IMR-90 (cell line): ENCODE measurements around the gene CFAP161. TPM values are rescaled to one million over a fixed set of nuclear protein-coding genes. Genes with fewer than 3 reads are reported as not detected.
A peak's percentile ranks its signal among the peaks of the same experiment; 100 is the strongest.

Experiments used
- ATAC-seq: fragments of 200-7000 bp; cut with Tn5 transposase; 2 replicates; pipeline ENCODE4 v1.9.1; 2020; ENCODE audit warnings: low read depth, mild to moderate bottlenecking, moderate library complexity
- BruUV-seq: library from RNA; stranded (reverse); fragments of 400-500 nt; replicated peaks from 2 replicates; lab custom pipeline; 2021; lab: Mats Ljungman, UMichigan
- CTCF ChIA-PET: fragments of 300-600 bp; formaldehyde crosslinking; extraction: SDS; loops from one replicate; lab custom pipeline; 2021; ENCODE audit warnings: antibody characterized with exemption; lab: Yijun Ruan, JAX
- POLR2A ChIA-PET: fragments of 300-600 bp; sonication (Branson Sonifier 250); formaldehyde crosslinking; loops from one replicate; lab custom pipeline; 2022; ENCODE audit warnings: antibody characterized with exemption; ENCODE audit not compliant: unreplicated experiment; lab: Charles Lee
- DNase-seq: peaks from one replicate; pipeline ENCODE4 v3.0.0; 2013
- H2AFZ ChIP-seq: replicated peaks from 2 replicates; pipeline ENCODE3; 2013; ENCODE audit warnings: low read length, mild to moderate bottlenecking; ENCODE audit not compliant: poor library complexity
- H2AK5ac ChIP-seq: 2 replicates; pipeline ENCODE4 v1.6.1; 2013; ENCODE audit warnings: low read depth, low read length, inconsistent platforms
- H2AK9ac ChIP-seq: replicated peaks from 2 replicates; pipeline ENCODE3; 2013; ENCODE audit warnings: mild to moderate bottlenecking, low read depth, low read length, moderate library complexity; ENCODE audit not compliant: poor library complexity
- H2BK120ac ChIP-seq: 2 replicates; pipeline ENCODE4 v1.6.1; 2013; ENCODE audit warnings: low read depth, low read length, inconsistent platforms
- H2BK15ac ChIP-seq: 3 replicates; pipeline ENCODE4 v1.6.1; 2013; ENCODE audit warnings: low read depth, low read length, inconsistent platforms
- H2BK20ac ChIP-seq: 2 replicates; pipeline ENCODE4 v1.6.1; 2013; ENCODE audit warnings: low read depth, mild to moderate bottlenecking, inconsistent platforms, low read length, moderate library complexity
- H2BK5ac ChIP-seq: 2 replicates; pipeline ENCODE4 v1.6.1; 2013; ENCODE audit warnings: mild to moderate bottlenecking, low read depth, low read length, inconsistent platforms; ENCODE audit not compliant: poor library complexity, severe bottlenecking
- H3K14ac ChIP-seq: replicated peaks from 2 replicates; pipeline ENCODE4 v1.6.1; 2013; ENCODE audit warnings: low read depth, low read length, inconsistent platforms
- H3K18ac ChIP-seq: 2 replicates; pipeline ENCODE4 v1.6.1; 2013; ENCODE audit warnings: low read depth, low read length, control low read depth
- H3K23ac ChIP-seq: 2 replicates; pipeline ENCODE4 v1.6.1; 2013; ENCODE audit warnings: low read depth, low read length, inconsistent platforms
- H3K27ac ChIP-seq: 2 replicates; pipeline ENCODE4 v1.5.1; 2013; ENCODE audit warnings: mild to moderate bottlenecking, control low read depth, low read length; ENCODE audit not compliant: insufficient read depth
- H3K27me3 ChIP-seq: 2 replicates; pipeline ENCODE4 v1.6.1; 2013; ENCODE audit warnings: low read length; ENCODE audit not compliant: control insufficient read depth, insufficient read depth
- H3K36me3 ChIP-seq: 2 replicates; pipeline ENCODE4 v1.6.1; 2013; ENCODE audit warnings: low read length, mixed read lengths; ENCODE audit not compliant: control insufficient read depth, insufficient read depth
- H3K4ac ChIP-seq: 2 replicates; pipeline ENCODE4 v1.6.1; 2013; ENCODE audit warnings: low read depth, low read length, inconsistent platforms
- H3K4me1 ChIP-seq: 2 replicates; pipeline ENCODE4 v1.6.1; 2013; ENCODE audit warnings: low read length, mixed read lengths; ENCODE audit not compliant: control insufficient read depth, insufficient read depth
- H3K4me2 ChIP-seq: 2 replicates; pipeline ENCODE4 v1.6.1; 2013; ENCODE audit warnings: low read depth, mild to moderate bottlenecking, control low read depth, low read length, moderate library complexity
- H3K4me3 ChIP-seq: 2 replicates; pipeline ENCODE4 v1.5.1; 2013; ENCODE audit warnings: low read depth, mild to moderate bottlenecking, control low read depth, low read length, moderate library complexity; ENCODE audit not compliant: insufficient read depth
- H3K56ac ChIP-seq: 2 replicates; pipeline ENCODE4 v1.6.1; 2013; ENCODE audit warnings: low read length, inconsistent platforms; ENCODE audit not compliant: insufficient read depth; ENCODE audit errors: extremely low read depth
- H3K79me1 ChIP-seq, 2 experiments: 2 replicates each; pipeline ENCODE4 v1.6.1; 2013; ENCODE audit warnings: low read length in 2 of 2, inconsistent platforms in 1 of 2, low read depth in 1 of 2
- H3K9ac ChIP-seq: 2 replicates; pipeline ENCODE4 v1.6.1; 2013; ENCODE audit warnings: low read depth, low read length, control low read depth
- H3K9me1 ChIP-seq: 2 replicates; pipeline ENCODE4 v1.6.1; 2013; ENCODE audit warnings: low read length, inconsistent platforms; ENCODE audit not compliant: insufficient read depth
- H3K9me3 ChIP-seq: 2 replicates; pipeline ENCODE4 v1.6.1; 2013; ENCODE audit warnings: low read length; ENCODE audit not compliant: control insufficient read depth, insufficient read depth
- H4K20me1 ChIP-seq: 2 replicates; pipeline ENCODE4 v1.6.1; 2013; ENCODE audit warnings: low read length, inconsistent platforms; ENCODE audit not compliant: insufficient read depth
- H4K5ac ChIP-seq: 2 replicates; pipeline ENCODE4 v1.6.1; 2013; ENCODE audit warnings: mild to moderate bottlenecking, low read depth, low read length, control low read depth
- H4K8ac ChIP-seq, 2 experiments: 2 replicates each; pipeline ENCODE4 v1.6.1; 2013; ENCODE audit warnings: low read depth in 2 of 2, low read length in 2 of 2, control low read depth in 1 of 2, inconsistent platforms in 1 of 2
- H4K91ac ChIP-seq: 2 replicates; pipeline ENCODE4 v1.6.1; 2013; ENCODE audit warnings: low read depth, low read length, inconsistent platforms; ENCODE audit not compliant: insufficient read depth
- BHLHE40 ChIP-seq: fragments of 150-350 bp; IDR thresholded peaks from 2 replicates; pipeline ENCODE4 v1.6.1; 2016; ENCODE audit warnings: mild to moderate bottlenecking, low read depth, low read length
- CEBPB ChIP-seq: IDR thresholded peaks from 2 replicates; pipeline ENCODE4 v1.6.1; 2012; ENCODE audit warnings: low read depth, low read length, improper control_type of control experiment
- CHD1 ChIP-seq: IDR thresholded peaks from 2 replicates; pipeline ENCODE4 v1.6.1; 2012; ENCODE audit warnings: low read depth, low read length, improper control_type of control experiment
- FOS ChIP-seq: fragments of 150-350 bp; IDR thresholded peaks from 2 replicates; pipeline ENCODE4 v1.6.1; 2016; ENCODE audit warnings: low read depth, low read length
- NFE2L2 ChIP-seq: fragments of 150-350 bp; IDR thresholded peaks from 2 replicates; pipeline ENCODE4 v1.6.1; 2016; ENCODE audit warnings: low read depth, mild to moderate bottlenecking, low read length
- RFX5 ChIP-seq: IDR thresholded peaks from 2 replicates; pipeline ENCODE4 v1.8.0; 2012; ENCODE audit warnings: low read depth, mild to moderate bottlenecking, low read length, moderate library complexity
- SMC3 ChIP-seq: fragments of 150-350 bp; IDR thresholded peaks from 2 replicates; pipeline ENCODE4 v1.6.1; 2016; ENCODE audit warnings: low read depth, mild to moderate bottlenecking, antibody characterized with exemption, low read length, moderate library complexity
- WGBS, 2 experiments: methylation state at CpG; one replicate each; pipeline versions ENCODE4 v1.1.5 to v1.1.7; 2013; ENCODE audit warnings: missing lambda C conversion rate in 2 of 2; ENCODE audit not compliant: insufficient read length in 1 of 2; ENCODE audit errors: extremely low coverage in 2 of 2; 5-methylcytosine and 5-hydroxymethylcytosine counted together
- dilution Hi-C: fragments of 300-500 bp; cut with HindIII; formaldehyde crosslinking; loops from one replicate; pipeline ENCODE4 v1.14.3; 2018; ENCODE audit warnings: low sequenced_read_pairs; ENCODE audit not compliant: unreplicated experiment
- in situ Hi-C: fragments of 300-500 bp; cut with MboI; formaldehyde crosslinking; loops from 3 replicates; pipeline ENCODE4 v1.14.3; 2019; ENCODE audit warnings: low sequenced_read_pairs, inconsistent platforms, mixed read lengths
- intact Hi-C: fragments of 100-400 bp; cut with micrococcal nuclease; formaldehyde crosslinking; loops from 2 replicates; pipeline ENCODE4 v1.10.0; 2022
- polyA plus RNA-seq, 3 experiments: library from polyadenylated mRNA; depleted of rRNA; stranded (reverse); fragments of >200 nt; gene quantifications; 2 replicates each; pipeline ENCODE4 v1.2.3, GENCODE V29; 2012; ENCODE audit warnings: low replicate concordance in 1 of 3
- total RNA-seq: library from RNA; depleted of rRNA; stranded (reverse); fragments of >200 nt; gene quantifications from 2 replicates; pipeline ENCODE4 v1.2.3, GENCODE V29; 2012

Gene CFAP161
- total and polyA plus RNA-seq, 2 of the 4 experiments (the other 2 are of a cell fraction) = not detected

DNA sequence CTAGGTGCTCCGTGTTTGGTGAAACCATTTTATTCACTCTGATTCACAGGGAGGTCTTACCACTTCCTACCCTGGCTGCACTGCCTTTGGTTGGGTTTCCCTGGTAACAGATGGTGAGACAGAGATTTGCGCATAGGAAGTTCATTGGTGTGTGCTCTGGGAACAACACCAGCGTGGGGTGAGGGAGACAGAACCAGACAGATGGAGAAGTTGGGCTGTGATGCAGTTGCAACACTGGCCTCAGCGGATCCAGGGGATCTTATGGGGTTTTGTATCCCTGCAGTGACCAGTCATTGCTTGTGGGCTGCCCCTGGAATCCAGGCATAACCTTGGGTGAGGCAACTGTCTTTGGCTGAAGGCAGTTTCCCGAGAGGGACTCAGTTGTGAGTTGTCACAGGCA lies 50.1 kb downstream of the CFAP161 start:
- Histone ChIP-seq H3K14ac (peak overlapping the region; percentile 85), H3K9me1 (peaks cover 9% of the 10 kb centered on the region; the same call in 1 of the 2 replicates), H3K27me3 (no peaks in the 10 kb centered on the region), H3K18ac (peak overlapping the region; percentile 78), H4K20me1 (no peaks in the 10 kb centered on the region), H3K79me1 (peaks cover 0 to 19% of the 10 kb centered on the region in 2 experiments; a peak in 2 of 4 replicates), H2AK5ac (peak overlapping the region; percentile 21), H3K9me3 (no peaks in the 10 kb centered on the region), H3K36me3 (peaks cover 2% of the 10 kb centered on the region; the same call in 1 of the 2 replicates), H3K4me2 (peak overlapping the region; percentile 97; the same call in 1 of the 2 replicates), H4K5ac (peak overlapping the region; percentile 69), H2BK5ac (no peak overlapping the region), H2AFZ (peak overlapping the region; percentile 4), H3K23ac (peak overlapping the region; percentile 39; the same call in 1 of the 2 replicates), H2AK9ac (no peak overlapping the region), H4K8ac (peak overlapping the region; percentile 23 to 77; a peak in 3 of 4 replicates), H2BK120ac (peak overlapping the region; percentile 95), H2BK20ac (peak overlapping the region; percentile 87), H2BK15ac (peak overlapping the region; percentile 63; the same call in 2 of the 3 replicates), H3K4me1 (peaks cover 24% of the 10 kb centered on the region), H3K4ac (peak overlapping the region; percentile 92), H3K56ac (no peak overlapping the region), H3K27ac (peak overlapping the region; percentile 71; the same call in 1 of the 2 replicates), H3K4me3 (no peak overlapping the region), H4K91ac (peak overlapping the region; percentile 88), H3K9ac (no peak overlapping the region)
- in situ Hi-C loops = no loop called here
- intact Hi-C loops = no loop called here
- BruUV-seq = no TSS peak
- no peak for ATAC-seq
- ChIA-PET POLR2A (no interaction called here), CTCF (no interaction called here)
- dilution Hi-C loops = no loop called here
- 72% methylated on average over 3 of the region's 5 CpGs; no CpG with 5 or more reads in 1 of the 2 experiments for WGBS, 2 experiments
- DNase-seq = peak; percentile 41
- no peak for TF ChIP-seq NFE2L2
- TF ChIP-seq FOS = no peak
- peak; percentile 41; the same call in 1 of the 2 replicates for TF ChIP-seq CEBPB
- no peak for TF ChIP-seq SMC3
- TF ChIP-seq BHLHE40 = no peak
- TF ChIP-seq CHD1 = no peak
- TF ChIP-seq RFX5 = no peak
